Loucy (cell line): Measurements from ENCODE around the gene SPIN3.

Experiments
- H2AFZ ChIP-seq: fragments of 200-600 bp; sonication (generic); 2 replicates; pipeline ENCODE4 v1.6.0; 2016; ENCODE audit warnings: antibody characterized with exemption, mild to moderate bottlenecking, low read length, moderate library complexity
- H3F3A ChIP-seq: fragments of 200-600 bp; 2 replicates; pipeline ENCODE4 v1.6.0; 2016; ENCODE audit warnings: antibody characterized with exemption, low read depth, mild to moderate bottlenecking
- H3K27me3 ChIP-seq: fragments of 200-600 bp; sonication (generic); 2 replicates; pipeline ENCODE4 v1.6.1; 2014; ENCODE audit warnings: low read length, mild to moderate bottlenecking; ENCODE audit not compliant: insufficient read depth, poor library complexity, severe bottlenecking
- H3K36me3 ChIP-seq: fragments of 200-600 bp; sonication (generic); 2 replicates; pipeline ENCODE4 v1.6.1; 2016; ENCODE audit warnings: low read length; ENCODE audit not compliant: insufficient read depth
- H3K4me1 ChIP-seq: fragments of 200-600 bp; sonication (generic); 2 replicates; pipeline ENCODE4 v1.5.1; 2014; ENCODE audit warnings: low read length, mild to moderate bottlenecking; ENCODE audit not compliant: insufficient read depth, poor library complexity, severe bottlenecking
- H3K4me2 ChIP-seq: fragments of 200-600 bp; sonication (generic); 2 replicates; pipeline ENCODE4 v1.6.0; 2014; ENCODE audit warnings: antibody characterized with exemption, low read length, low read depth, mild to moderate bottlenecking; ENCODE audit not compliant: poor library complexity, severe bottlenecking
- H3K4me3 ChIP-seq: fragments of 200-600 bp; sonication (generic); 2 replicates; pipeline ENCODE4 v1.5.1; 2014; ENCODE audit warnings: low read length, mild to moderate bottlenecking, mixed read lengths; ENCODE audit not compliant: poor library complexity, severe bottlenecking
- H3K79me2 ChIP-seq: fragments of 200-600 bp; sonication (generic); 2 replicates; pipeline ENCODE4 v1.6.1; 2014; ENCODE audit warnings: low read length; ENCODE audit not compliant: insufficient read depth
- H3K9ac ChIP-seq: fragments of 200-600 bp; sonication (generic); 2 replicates; pipeline ENCODE4 v1.6.0; 2014; ENCODE audit warnings: mild to moderate bottlenecking, low read depth, low read length, moderate library complexity; ENCODE audit not compliant: poor library complexity, severe bottlenecking
- H3K9me2 ChIP-seq: fragments of 200-600 bp; sonication (generic); replicated peaks from 2 replicates; pipeline ENCODE4 v1.6.1; 2016; ENCODE audit warnings: low read depth, low read length, mixed read lengths
- H3K9me3 ChIP-seq: fragments of 200-600 bp; sonication (generic); 2 replicates; pipeline ENCODE4 v1.6.1; 2014; ENCODE audit warnings: mild to moderate bottlenecking, antibody characterized with exemption, low read length, low read depth; ENCODE audit not compliant: insufficient read depth
- H4K20me1 ChIP-seq: fragments of 200-600 bp; sonication (generic); 2 replicates; pipeline ENCODE4 v1.6.0; 2014; ENCODE audit warnings: antibody characterized with exemption, low read length, mild to moderate bottlenecking; ENCODE audit not compliant: insufficient read depth, poor library complexity, severe bottlenecking
- CTCF ChIP-seq: fragments of 200-600 bp; sonication (generic); conservative IDR thresholded peaks from 2 replicates; pipeline ENCODE4 v1.5.1; 2014; ENCODE audit warnings: mild to moderate bottlenecking, antibody characterized with exemption, low read length
- EZH2phosphoT487 ChIP-seq: fragments of 200-600 bp; IDR thresholded peaks from 2 replicates; pipeline ENCODE4 v1.6.1; 2018; ENCODE audit warnings: antibody characterized with exemption, mild to moderate bottlenecking, moderate library complexity, borderline replicate concordance

Gene SPIN3

GRCh38 chrX:56975611-56976010 is 19.7 kb downstream of the SPIN3 start:
- Histone ChIP-seq H3K4me3 (no peak overlapping the region), H2AFZ (no peak overlapping the region), H3K9ac (no peak overlapping the region), H3F3A (no peaks in the 10 kb centered on the region), H3K4me2 (no peak overlapping the region), H4K20me1 (no peaks in the 10 kb centered on the region), H3K27me3 (no peaks in the 10 kb centered on the region), H3K9me2 (no peaks in the 10 kb centered on the region), H3K4me1 (no peaks in the 10 kb centered on the region), H3K36me3 (no peaks in the 10 kb centered on the region), H3K79me2 (no peaks in the 10 kb centered on the region), H3K9me3 (no peaks in the 10 kb centered on the region)
- 0 out of 2 replicates have a peak, but pooled peaks have one; percentile 18 for TF ChIP-seq CTCF
- TF ChIP-seq EZH2phosphoT487 = no peak

- H3K4me2 ChIP-seq = no peak overlapping the region
- no peaks in the 10 kb centered on the region for H3K4me1 ChIP-seq
- H3K27me3 ChIP-seq = no peaks in the 10 kb centered on the region
- no peaks in the 10 kb centered on the region for H3F3A ChIP-seq
- no peak overlapping the region for H3K4me3 ChIP-seq
- no peaks in the 10 kb centered on the region for H3K9me2 ChIP-seq
- no peak overlapping the region for H3K9ac ChIP-seq
- no peak overlapping the region for H2AFZ ChIP-seq
- TF ChIP-seq CTCF (no peak), EZH2phosphoT487 (no peak)
- no peaks in the 10 kb centered on the region for H3K9me3 ChIP-seq
- H3K36me3 ChIP-seq = no peaks in the 10 kb centered on the region
- no peaks in the 10 kb centered on the region for H4K20me1 ChIP-seq
- H3K79me2 ChIP-seq = no peaks in the 10 kb centered on the region
Observed at GRCh38 chrX:56974408-56974807, 20.9 kb downstream of the SPIN3 start.

- no peak overlapping the region for H3K4me2 ChIP-seq
- no peaks in the 10 kb centered on the region for H3K27me3 ChIP-seq
- no peaks in the 10 kb centered on the region for H3K79me2 ChIP-seq
- H3F3A ChIP-seq = no peaks in the 10 kb centered on the region
- no peak for TF ChIP-seq EZH2phosphoT487
- no peak for TF ChIP-seq CTCF
- H2AFZ ChIP-seq = no peak overlapping the region
- H3K9me2 ChIP-seq = no peaks in the 10 kb centered on the region
- H3K9ac ChIP-seq = no peak overlapping the region
- H3K36me3 ChIP-seq = no peaks in the 10 kb centered on the region
- no peak overlapping the region for H3K4me3 ChIP-seq
- H3K9me3 ChIP-seq = no peaks in the 10 kb centered on the region
- no peaks in the 10 kb centered on the region for H4K20me1 ChIP-seq
- H3K4me1 ChIP-seq = no peaks in the 10 kb centered on the region
Observed at GRCh38 chrX:56969559-56969958, 25.8 kb downstream of the SPIN3 start.
